ENCODE measurements around the gene GNMT.

DNA sequence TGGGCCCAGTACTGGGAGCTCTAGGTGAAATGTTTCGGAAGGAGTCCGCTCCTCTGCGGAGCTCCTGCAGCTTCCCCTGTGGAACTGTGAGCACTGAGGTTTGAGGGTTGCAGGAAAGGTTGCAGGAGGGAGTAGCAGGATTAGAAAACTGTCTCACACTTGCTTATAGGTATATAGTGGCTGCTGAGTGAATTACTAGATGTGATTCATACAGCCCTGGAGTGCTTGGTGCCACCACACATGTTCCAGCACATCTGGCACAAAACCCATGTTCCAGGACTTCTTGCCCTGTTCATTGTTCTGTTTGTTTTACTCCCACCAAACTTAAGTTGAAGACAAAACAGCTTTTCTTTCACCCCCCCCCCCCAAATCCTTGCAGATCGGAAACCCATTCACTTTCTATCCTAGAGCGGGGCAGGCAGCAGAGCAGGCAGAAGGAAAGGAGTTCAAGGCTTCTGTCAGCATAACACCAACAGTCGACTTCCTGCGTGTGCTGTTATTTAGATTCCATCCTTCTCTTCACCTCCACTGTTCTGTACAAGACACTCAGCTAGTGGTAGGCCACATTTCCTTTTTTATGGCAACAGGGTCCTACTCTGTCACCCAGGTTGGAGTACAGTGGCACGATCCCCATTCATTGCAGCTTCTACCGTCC is 19.1 kb downstream of the GNMT start:
- TF ChIP-seq POLR2A (IDR thresholded peaks at IDR 0.05; ENCODE audit: low read depth, low read length) (no peak), POLR2AphosphoS5 (IDR thresholded peaks at IDR 0.05; ENCODE audit: low read depth, low read length) (no peak), POU2F2 (IDR thresholded peaks at IDR 0.05; ENCODE audit: low read depth, low read length) (no peak), SPI1 (IDR thresholded peaks at IDR 0.05; ENCODE audit: low read depth, low read length) (no peak), TAF1 (IDR thresholded peaks at IDR 0.05; ENCODE audit: low read depth, low read length) (no peak)

All from GM12891 (cell line).